Uterus (tissue), 4 donors: ENCODE measurements around the gene ZNF483. TPM values are rescaled to one million over a fixed set of nuclear protein-coding genes. Genes with fewer than 3 reads are reported as not detected.
"Not testable (repeated sequence)": the region's sequence is repeated elsewhere in the genome, so short reads cannot be mapped to it uniquely, and the experiment has no call there.

Experiments
- DNase-seq, 2 donors: peaks; one replicate each; pipeline ENCODE4 v3.0.0-alpha.2; 2019 to 2020
- H3K27ac ChIP-seq, 2 donors: fragments of 200-600 bp; sonication (generic); 1 replicate in 1 of 2; 2 replicates in 1 of 2; pipeline ENCODE4 v1.5.1; 2016 to 2018
- H3K27me3 ChIP-seq, 2 donors: fragments of 200-600 bp; sonication (generic); one replicate each; pipeline ENCODE4 v1.5.1; 2018 to 2019; ENCODE audit warnings: control low read depth in 1 of 2
- H3K36me3 ChIP-seq, 2 donors: fragments of 200-600 bp; sonication (generic); one replicate each; pipeline ENCODE4 v1.5.1; 2019; ENCODE audit warnings: control low read depth in 1 of 2
- H3K4me1 ChIP-seq, 2 donors: fragments of 200-600 bp; sonication (generic); one replicate each; pipeline ENCODE4 v1.5.1; 2018 to 2019; ENCODE audit warnings: control low read depth in 1 of 2
- H3K4me3 ChIP-seq, 2 donors: fragments of 200-600 bp; sonication (generic); 1 replicate in 1 of 2; 2 replicates in 1 of 2; pipeline ENCODE4 v1.5.1; 2018 to 2019; ENCODE audit warnings: mild to moderate bottlenecking in 1 of 2
- H3K9me3 ChIP-seq, 2 donors: fragments of 200-600 bp; sonication (generic); one replicate each; pipeline ENCODE4 v1.5.1; 2019; ENCODE audit warnings: control low read depth in 1 of 2
- POLR2A ChIP-seq, 2 donors: fragments of 450-650 bp; IDR thresholded peaks; one replicate each; pipeline ENCODE4 v1.6.1; 2016; ENCODE audit warnings: antibody characterized with exemption in 2 of 2, mild to moderate bottlenecking in 1 of 2, moderate library complexity in 1 of 2
- intact Hi-C: fragments of 100-400 bp; cut with DNase I; formaldehyde crosslinking; loops from one replicate; pipeline ENCODE4 v1.15.1; 2023; ENCODE audit warnings: low total_unique reads
- total RNA-seq, 4 donors: library from RNA; depleted of rRNA in 3 of 4; stranded (reverse); fragments of >200 nt in 3 of 4; gene quantifications; one replicate each; pipeline versions ENCODE4 v1.1.0 to v1.2.4, GENCODE V29; 2014 to 2023
- TF ChIP-seq, protein P1 (sequence below), 4 experiments: fragments of 200-600 bp in 2 of 4; fragments of 450-650 bp in 2 of 4; sonication (generic) in 2 of 4; IDR thresholded peaks; one replicate each; pipeline ENCODE4 v1.5.1; 2016 to 2019; ENCODE audit warnings: antibody characterized with exemption in 4 of 4, mild to moderate bottlenecking in 2 of 4, moderate library complexity in 1 of 4
- donor health status: DM: yes; HTN: yes; CAD: no.

Gene ZNF483
- total RNA-seq, 4 donors from 2014 or later = 11.0 to 60.2 (median 31.7) TPM

DNA sequence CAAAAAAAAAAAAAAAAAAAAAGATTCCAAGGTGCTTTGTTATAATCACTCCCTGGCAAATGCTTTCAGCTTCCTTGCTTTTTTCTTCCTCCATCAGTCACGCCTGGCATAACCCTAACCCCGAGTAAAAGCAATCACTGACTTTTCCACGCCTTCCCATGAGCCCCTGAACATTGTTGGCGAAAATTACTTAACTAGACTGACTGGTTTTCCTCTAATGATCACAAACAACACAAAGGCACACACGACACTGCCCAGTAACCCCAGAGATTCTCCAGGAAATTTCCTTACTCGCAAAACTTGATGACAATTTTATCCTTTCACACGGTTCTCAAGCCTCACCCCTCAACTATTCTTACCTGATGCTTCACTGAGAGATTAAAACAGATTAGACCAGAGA is 85.9 kb downstream of the ZNF483 start:
- TF ChIP-seq, protein P1, sequence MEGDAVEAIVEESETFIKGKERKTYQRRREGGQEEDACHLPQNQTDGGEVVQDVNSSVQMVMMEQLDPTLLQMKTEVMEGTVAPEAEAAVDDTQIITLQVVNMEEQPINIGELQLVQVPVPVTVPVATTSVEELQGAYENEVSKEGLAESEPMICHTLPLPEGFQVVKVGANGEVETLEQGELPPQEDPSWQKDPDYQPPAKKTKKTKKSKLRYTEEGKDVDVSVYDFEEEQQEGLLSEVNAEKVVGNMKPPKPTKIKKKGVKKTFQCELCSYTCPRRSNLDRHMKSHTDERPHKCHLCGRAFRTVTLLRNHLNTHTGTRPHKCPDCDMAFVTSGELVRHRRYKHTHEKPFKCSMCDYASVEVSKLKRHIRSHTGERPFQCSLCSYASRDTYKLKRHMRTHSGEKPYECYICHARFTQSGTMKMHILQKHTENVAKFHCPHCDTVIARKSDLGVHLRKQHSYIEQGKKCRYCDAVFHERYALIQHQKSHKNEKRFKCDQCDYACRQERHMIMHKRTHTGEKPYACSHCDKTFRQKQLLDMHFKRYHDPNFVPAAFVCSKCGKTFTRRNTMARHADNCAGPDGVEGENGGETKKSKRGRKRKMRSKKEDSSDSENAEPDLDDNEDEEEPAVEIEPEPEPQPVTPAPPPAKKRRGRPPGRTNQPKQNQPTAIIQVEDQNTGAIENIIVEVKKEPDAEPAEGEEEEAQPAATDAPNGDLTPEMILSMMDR (IDR thresholded peaks at IDR 0.05) = no peak
- no peak for TF ChIP-seq POLR2A (IDR thresholded peaks at IDR 0.05)
- Histone ChIP-seq H3K27ac (no peak overlapping the region), H3K4me1 (no peaks in the 10 kb centered on the region), H3K36me3 (no peaks in the 10 kb centered on the region), H3K9me3 (no peaks in the 10 kb centered on the region), H3K4me3 (no peak overlapping the region), H3K27me3 (no peaks in the 10 kb centered on the region)
- no peak for DNase-seq
- intact Hi-C loops = no loop called here

DNA sequence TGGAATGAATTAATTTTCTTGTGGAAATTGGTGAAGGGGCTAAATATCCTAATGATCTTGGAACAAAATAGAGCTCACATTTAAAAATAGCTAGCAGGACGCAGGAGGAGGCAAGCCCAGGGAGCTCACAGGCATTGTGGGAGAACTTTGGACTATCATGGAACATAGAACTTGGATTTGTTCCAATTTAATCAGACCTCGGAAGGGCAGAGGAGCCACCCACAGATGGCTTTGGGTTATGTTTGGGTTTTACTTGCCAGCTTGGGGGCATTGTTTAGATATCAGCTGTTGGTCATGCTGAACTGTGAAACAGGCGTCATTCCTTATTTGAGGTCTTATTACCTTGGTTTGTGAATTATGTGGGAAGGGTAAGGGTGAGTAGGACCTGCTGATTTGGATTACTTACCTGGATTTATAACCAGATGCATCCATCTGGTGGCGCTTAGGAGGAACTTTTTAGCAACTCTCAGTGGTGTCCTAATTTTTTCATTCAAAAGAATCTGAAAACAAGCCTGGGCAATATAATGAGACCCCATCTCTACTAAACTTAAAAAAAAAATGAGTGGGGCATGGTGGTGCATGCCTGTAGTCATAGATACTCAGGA is 88.6 kb downstream of the ZNF483 start:
- no peaks in the 10 kb centered on the region for H3K4me1 ChIP-seq
- no peak overlapping the region for H3K27ac ChIP-seq
- no peak overlapping the region for H3K4me3 ChIP-seq
- DNase-seq = no peak
- no peaks in the 10 kb centered on the region for H3K9me3 ChIP-seq
- H3K27me3 ChIP-seq = no peaks in the 10 kb centered on the region
- H3K36me3 ChIP-seq = no peaks in the 10 kb centered on the region
- no peak for TF ChIP-seq POLR2A (IDR thresholded peaks at IDR 0.05)
- TF ChIP-seq, protein P1 (IDR thresholded peaks at IDR 0.05) = no peak
- intact Hi-C loops = no loop called here

DNA sequence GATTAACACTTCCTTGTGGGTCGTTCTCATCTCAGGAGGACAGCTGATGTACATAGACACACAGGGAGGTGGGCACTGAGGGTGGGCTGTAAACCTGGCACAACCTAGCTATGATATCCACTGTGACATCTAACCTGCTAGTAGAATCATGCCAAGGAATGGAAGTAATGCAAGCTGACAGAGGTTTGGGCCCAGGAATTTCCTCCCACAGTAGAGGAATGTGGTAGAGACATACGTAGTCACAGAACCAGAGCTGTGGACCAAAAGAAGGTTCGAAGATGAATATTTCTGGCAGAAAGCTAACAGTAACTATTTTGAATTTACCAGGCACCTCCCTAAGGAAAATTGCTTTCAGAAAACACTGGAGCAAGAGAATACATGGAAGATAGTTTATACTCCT is 90.9 kb downstream of the ZNF483 start:
- TF ChIP-seq, protein P1 (IDR thresholded peaks at IDR 0.05) = no peak
- no peak for TF ChIP-seq POLR2A (IDR thresholded peaks at IDR 0.05)
- H3K9me3 ChIP-seq = no peaks in the 10 kb centered on the region
- H3K4me3 ChIP-seq = no peak overlapping the region
- no peaks in the 10 kb centered on the region for H3K36me3 ChIP-seq
- intact Hi-C loops = no loop called here
- no peaks in the 10 kb centered on the region for H3K4me1 ChIP-seq
- no peaks in the 10 kb centered on the region for H3K27me3 ChIP-seq
- H3K27ac ChIP-seq = no peak overlapping the region
- no peak for DNase-seq

DNA sequence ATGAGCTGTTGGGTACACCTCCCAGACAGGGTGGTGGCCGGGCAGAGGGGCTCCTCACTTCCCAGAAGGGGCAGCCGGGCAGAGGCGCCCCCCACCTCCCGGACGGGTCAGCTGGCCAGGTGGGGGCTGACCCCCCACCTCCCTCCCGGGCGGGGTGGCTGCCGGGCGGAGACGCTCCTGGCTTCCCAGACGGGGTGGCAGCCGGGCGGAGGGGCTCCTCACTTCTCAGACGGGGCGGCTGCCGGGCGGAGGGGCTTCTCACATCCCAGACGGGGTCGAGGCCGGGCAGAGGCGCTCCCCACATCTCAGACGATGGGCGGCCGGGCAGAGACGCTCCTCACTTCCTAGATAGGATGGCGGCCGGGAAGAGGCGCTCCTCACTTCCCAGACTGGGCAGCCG is 92.4 kb downstream of the ZNF483 start:
- DNase-seq, H3K4me3 ChIP-seq, H3K27me3 ChIP-seq, H3K36me3 ChIP-seq, H3K9me3 ChIP-seq, H3K4me1 ChIP-seq, intact Hi-C loops, H3K27ac ChIP-seq: not testable (repeated sequence)

DNA sequence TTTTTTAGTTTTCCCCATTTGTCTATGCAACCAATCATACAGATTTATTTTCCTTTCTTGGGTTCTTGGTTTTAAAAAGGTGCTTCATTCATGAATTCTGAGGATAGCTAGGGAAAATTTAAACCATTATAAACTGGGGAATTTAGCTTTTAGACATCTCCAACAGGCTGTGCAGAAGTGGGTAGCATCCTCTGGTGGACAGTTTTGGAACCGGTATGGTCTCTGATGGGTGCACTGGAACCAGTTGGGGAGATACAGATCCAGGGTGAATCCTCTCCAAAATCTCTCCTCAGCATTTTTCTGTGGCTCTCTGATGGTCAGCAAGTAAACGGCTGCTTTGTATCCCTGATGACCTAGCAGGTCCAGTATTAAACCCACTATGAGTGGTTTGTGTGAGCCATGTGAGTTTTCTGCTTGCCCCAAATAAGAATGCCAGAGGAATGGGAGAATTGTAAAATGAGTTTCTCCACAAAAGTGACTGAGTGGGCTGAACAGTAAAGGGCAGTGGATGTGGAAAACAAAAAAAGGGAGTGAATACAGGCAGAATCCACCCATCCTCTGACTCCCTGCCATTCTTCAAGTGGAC is 97.0 kb downstream of the ZNF483 start:
- no peak overlapping the region for H3K4me3 ChIP-seq
- H3K4me1 ChIP-seq = no peaks in the 10 kb centered on the region
- H3K27ac ChIP-seq = no peak overlapping the region
- no peaks in the 10 kb centered on the region for H3K27me3 ChIP-seq
- H3K9me3 ChIP-seq = no peaks in the 10 kb centered on the region
- peak; percentile 20 to 41 for DNase-seq
- TF ChIP-seq, protein P1 (IDR thresholded peaks at IDR 0.05) = peak; percentile 59 to 84 (median 73)
- no peak for TF ChIP-seq POLR2A (IDR thresholded peaks at IDR 0.05)
- no peaks in the 10 kb centered on the region for H3K36me3 ChIP-seq
- intact Hi-C loops = no loop called here
